GM21360 (cell line): ENCODE results near the gene TERT.

Experiments used
- ATAC-seq: cut with Tn5 transposase; IDR thresholded peaks from one replicate; pipeline ENCODE4 v1.9.1; 2021; ENCODE audit warnings: mild to moderate bottlenecking, moderate library complexity; ENCODE audit not compliant: unreplicated experiment

The TERT gene

DNA sequence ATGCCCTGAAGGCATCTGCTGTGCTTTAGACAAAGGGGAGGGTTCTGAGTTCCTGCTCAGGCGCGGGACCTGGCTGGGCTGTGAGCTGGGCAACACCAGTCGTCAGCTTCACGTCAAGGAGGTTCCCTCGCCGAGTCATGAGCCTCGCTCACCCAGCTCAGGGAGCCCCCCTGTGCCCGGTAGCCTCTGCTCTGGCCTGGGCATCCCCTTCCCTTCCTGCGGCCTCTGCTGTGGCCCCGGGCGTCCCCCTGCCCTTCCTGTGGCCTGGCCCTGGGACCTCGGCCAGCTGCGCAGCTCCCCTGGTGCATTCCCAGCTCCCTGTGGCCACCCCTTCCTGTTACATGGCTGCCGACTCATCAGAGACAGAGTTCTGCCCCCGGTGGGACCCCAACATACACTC lies 29.8 kb downstream of the TERT start:
- no peak for ATAC-seq

DNA sequence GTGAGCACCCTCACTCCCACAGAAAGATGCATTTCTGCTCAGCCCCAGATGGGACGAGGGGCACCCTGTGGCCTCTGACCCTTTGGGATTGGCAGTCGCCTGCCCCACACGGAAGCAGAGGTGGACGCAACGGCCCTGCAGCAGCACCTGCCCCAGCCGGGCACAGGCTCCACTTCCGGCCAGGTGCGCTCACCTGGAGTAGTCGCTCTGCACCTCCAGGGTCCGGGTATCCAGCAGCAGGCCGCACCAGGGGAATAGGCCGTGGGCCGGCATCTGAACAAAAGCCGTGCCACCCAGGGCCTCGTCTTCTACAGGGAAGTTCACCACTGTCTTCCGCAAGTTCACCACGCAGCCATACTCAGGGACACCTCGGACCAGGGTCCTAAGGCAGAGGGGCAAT lies 30.7 kb downstream of the TERT start:
- no peak for ATAC-seq

DNA sequence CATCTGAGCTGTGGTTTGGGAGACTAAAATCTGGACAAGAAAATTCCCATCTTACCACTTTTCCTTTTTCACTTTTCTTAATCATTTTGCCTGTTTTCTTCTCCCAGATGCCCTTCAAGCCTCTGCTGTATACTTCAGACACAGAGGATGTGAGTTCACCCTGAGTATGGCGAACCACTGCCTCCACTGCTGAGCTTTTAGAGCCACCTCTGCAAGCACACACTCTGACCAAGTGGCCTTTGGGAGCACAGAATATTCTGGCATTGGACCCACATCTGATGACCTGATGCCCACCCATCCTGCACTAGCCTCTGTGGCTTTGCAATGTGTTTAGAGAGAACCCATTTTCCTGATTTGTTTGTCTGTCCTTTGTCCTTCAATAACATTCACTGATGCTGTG lies 32.5 kb downstream of the TERT start:
- no peak for ATAC-seq

DNA sequence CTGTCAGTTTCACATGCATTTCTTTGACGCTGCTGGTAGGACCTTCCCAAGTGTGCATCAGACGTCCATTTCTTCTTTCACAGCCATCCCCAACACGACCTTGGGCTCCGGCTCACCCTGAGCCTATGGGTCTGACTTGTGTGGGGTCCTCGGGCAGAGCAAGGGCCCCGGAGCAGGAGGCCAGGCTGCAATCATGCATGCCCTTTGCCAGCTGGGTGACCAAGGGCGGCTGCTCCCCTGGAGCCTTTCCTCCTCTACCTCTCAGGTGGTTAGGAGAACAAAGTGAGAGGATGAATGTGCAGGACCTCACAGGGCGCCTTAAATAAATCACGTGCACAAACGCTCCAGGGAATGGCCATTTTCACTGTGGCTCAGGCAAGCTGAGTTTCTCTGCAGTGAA lies 33.2 kb downstream of the TERT start:
- no peak for ATAC-seq

DNA sequence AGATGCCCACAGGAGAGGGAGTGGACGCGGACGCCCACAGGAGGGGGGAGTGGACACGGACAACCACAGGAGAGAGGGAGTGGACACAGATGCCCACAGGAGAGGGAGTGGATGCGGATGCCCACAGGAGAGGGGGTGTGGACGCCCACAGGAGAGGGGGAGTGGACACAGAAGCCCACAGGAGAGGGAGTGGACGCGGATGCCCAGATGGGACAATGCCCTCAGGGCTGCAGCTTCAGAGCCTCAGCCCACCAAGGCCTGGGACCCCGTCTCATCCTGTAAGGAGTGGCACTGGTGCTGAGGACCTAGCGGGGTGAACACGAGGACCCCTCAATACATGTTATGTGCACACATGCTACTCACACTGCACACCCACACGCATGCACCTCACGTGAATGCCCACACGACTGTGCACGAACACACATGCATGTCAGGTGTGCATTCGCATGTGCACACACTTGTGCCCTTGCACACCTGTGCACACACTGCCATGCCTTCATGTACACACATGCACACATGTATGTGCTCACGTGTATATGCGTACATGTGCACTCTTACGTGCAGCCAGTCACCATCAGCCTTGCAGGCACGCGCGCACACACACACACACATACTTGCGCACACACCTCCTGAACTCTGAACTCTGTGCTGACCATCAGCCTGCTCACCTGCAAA lies 34.9 kb downstream of the TERT start:
- ATAC-seq, result no peak

DNA sequence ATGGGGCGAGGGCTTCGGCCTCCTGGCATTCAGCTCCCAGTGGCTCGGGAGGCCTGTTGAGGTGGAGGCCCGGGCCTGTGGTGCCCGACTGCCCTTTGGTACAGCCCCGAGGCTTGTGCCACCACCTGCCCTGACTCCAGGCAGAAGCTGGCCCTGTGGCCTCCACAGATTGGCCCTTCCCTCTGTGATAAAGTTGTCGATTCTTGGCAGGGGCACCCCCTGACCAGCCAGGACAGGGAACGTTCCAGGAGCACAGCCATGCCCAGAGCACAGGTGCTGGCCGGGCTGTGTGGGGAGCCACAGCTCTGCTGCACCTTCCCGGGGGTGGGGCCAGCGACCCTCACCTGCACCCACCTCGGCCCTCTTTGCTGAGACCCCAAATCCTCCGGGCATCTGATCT lies 37.0 kb downstream of the TERT start:
- no peak for ATAC-seq

DNA sequence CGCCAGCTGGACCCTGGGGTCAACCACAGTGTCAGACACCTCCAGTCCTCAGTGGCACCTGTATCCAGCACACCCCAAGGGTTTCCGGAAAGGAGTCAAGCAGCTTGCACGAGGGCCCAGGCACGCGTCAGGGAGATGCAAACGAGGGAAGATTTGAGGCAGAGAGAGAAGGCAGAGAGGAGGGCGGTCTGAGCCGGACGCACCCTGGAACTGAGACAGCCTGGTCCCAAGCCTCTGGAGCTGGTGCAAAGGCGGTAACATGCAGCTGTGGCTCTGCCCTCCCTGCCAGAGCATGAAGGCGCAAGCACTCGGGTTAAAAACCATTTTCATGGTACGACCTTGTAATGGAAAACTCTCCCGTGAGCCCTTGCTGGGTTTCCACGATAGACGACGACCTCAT lies 37.5 kb downstream of the TERT start:
- ATAC-seq, result no peak

DNA sequence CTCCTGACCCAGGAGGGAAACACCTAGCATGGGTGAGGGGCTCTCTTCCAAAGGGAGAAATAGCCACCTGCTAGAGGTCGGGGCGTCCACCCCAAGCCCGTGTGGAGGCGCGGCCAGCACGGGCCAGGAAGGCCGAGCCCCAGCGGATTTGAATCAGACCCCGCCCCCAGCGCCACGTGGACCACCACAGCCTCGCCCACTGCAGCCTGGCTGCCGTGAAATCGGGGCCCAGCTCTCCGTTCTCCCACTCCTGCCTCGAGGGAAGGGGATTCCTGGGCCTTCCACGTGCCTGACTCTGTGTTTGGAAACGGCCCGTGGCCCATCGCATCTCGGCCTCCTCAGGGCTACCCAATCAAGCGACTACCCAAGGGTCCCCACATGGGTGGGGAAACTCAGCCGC lies 38.1 kb downstream of the TERT start:
- no peak for ATAC-seq

DNA sequence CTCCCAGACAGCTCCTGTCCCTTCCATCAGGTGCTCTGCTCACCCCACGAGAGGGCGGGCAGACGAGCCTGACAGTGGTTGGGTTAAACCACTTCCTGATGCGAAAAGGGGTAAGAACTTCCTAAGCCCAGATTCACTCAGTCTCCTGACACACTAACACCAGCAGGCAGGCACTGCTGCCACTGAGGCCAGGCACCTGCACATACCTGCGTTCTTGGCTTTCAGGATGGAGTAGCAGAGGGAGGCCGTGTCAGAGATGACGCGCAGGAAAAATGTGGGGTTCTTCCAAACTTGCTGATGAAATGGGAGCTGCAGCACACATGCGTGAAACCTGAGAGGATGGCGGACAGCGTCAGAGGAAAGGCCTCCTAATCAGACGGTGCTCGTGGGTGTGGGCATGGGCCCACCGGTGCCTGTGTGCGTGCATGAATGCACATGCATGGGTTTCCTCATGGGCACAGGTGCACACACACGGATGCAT lies 39.7 kb downstream of the TERT start:
- ATAC-seq, result no peak

DNA sequence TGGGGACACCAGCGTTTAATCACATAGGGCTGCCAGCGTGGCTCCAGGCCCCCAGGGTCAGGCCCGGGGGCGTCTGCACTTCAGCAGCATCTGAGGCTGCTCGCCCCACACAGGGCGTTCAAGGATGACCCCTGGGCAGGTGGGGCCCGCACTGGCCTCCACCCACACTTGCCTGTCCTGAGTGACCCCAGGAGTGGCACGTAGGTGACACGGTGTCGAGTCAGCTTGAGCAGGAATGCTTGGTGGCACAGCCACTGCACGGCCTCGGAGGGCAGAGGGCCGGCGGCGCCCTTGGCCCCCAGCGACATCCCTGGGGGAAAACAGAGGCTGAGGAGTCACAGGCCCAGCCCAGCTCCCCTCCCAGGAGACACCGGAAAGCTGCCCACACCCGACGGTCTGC lies 40.7 kb downstream of the TERT start:
- no peak for ATAC-seq

DNA sequence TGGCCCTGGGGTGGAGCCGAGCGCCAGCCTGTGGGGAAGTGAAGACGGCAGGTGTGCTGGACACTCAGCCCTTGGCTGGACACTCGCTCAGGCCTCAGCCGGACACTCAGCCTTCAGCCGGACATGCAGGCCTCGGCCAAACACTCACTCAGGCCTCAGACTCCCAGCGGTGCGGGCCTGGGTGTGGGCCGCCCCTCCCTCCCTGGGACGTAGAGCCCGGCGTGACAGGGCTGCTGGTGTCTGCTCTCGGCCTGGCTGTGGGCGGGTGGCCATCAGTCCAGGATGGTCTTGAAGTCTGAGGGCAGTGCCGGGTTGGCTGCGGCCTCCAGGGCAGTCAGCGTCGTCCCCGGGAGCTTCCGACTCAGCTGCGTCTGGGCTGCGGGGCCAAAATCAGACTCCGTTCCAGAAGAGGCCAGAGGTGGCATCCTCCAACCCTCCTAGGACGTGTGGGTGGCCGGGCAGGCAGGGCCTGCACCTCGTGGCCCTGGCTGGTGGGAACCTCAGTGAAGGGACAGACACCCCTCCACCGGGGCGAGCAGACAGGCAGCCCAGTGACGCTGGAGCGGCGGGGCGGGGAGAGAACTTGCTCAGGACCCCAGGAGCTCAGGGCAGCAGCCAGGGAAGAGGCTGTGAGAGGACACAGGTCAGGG lies 41.3 kb downstream of the TERT start:
- no peak for ATAC-seq

DNA sequence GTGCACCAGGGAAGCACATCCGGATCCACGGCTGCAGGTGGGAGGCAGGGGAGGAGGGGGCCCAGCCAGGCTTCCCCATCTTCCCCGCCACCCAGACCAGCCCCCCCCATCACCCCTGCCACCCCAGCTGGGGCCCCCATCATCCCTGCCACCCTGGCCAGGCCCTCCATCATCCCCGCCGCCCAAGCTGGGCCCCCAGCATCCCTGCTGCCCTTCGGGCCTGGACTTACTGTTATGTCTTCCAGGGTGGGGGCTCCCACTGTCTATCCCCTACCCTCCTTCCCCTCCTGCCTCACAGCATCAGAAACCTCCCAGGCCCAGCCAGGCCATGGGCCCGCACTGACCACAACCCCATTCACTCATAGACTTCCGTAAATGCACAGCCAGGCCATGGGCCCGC lies 42.2 kb downstream of the TERT start:
- ATAC-seq, result no peak

DNA sequence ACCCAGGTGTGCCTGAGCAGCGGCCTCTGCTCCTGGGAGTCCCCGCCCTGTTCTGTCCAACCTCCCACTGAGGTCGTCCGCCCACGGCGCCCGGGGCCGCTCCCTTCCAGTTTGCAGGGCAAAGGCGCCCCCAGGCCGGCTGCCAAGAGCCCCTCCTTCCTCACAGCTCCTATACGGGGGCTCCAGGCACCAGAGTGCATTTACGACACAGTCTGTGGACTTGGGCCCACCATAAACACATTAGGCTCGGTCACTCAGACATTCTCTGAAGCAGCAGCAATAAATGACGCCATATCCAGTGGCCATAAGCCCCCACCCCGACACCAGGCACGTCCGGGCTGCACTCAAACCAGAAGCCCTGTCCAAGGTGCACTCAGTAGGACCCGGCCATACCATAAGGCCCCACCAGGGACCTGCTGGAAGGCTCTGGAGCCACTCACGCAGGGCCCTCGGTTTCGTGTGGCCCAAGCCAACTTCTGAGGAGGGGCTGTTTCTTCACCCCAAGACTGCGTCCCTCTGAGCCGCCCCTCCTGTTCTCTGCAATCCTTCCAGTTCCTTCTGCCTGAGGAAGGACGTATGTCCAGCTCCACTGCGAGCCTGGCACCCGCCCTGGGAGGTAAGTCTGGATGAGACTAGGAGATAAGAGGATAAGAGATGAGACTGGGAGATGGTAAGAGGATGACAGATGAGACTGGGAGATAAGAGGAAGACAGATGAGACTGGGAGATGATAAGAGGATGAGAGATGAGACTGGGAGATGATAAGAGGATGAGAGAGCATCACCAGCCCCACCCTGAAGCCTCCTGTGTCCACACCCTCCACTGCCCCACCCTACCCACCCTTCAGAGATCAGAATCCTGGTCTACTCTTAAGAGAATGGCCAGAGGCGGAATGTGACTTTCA lies 42.9 kb downstream of the TERT start:
- no peak for ATAC-seq

DNA sequence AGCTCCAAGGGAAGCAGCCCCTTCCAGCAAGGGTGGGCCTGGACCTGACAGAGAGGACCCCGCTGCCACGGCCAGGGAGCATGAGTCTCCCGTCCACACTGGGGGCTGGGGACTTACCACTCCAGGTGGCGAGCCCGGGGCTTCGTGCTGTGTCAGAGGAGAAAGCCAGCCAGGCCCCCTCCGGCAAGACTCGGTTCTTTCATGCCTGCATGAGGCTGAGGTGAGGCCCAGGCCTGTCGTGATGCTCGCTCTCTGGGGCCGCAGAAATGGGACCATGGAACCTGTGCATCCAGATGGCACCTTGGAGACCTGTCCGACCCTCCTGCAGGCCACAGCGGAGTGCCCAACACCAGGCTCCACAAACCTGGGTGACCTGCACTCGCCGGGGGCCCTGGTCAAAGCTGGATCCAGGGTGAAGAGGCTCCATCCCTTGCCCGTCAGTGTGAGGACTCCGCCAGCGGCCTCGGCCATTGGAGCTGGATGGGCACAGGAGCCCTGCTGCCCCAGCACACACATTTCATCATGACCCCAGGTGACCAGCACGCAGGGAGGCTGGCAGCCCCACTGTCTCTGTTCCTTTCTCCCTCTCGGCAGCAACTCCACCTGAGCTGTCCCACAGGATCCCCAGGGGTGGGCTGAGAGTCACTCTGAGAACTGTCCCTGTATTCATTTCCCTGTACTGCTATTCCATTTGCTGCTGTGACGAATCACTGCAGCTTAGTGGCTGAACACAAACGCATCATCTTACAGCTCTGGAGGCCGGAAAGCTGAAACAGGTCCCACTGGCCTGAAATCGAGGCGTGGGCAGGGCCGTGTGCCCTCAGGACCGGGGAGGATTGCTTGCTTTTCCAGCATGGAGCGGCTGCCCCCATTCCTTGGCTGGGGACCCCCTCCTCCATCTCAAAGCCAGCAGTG lies 45.2 kb downstream of the TERT start:
- ATAC-seq, result no peak

DNA sequence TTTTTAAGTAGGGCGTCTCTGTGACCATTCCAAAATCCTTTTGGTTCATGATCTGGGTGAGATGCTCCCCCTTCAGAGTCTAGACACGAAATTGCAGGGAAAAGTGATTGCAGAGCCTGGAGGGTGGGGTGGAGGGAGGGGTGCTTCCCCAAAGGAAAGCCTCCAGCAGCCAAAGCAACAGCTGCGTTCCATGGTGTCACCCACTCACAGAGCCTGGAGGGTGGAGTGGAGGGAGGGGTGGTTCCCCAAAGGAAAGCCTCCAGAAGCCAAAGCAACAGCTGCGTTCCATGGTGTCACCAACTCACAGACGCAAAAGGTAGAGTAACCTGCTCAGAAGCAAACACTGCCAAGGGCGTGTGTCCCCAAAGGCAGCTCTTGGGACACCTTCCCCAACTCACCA lies 47.1 kb downstream of the TERT start:
- ATAC-seq, result no peak

DNA sequence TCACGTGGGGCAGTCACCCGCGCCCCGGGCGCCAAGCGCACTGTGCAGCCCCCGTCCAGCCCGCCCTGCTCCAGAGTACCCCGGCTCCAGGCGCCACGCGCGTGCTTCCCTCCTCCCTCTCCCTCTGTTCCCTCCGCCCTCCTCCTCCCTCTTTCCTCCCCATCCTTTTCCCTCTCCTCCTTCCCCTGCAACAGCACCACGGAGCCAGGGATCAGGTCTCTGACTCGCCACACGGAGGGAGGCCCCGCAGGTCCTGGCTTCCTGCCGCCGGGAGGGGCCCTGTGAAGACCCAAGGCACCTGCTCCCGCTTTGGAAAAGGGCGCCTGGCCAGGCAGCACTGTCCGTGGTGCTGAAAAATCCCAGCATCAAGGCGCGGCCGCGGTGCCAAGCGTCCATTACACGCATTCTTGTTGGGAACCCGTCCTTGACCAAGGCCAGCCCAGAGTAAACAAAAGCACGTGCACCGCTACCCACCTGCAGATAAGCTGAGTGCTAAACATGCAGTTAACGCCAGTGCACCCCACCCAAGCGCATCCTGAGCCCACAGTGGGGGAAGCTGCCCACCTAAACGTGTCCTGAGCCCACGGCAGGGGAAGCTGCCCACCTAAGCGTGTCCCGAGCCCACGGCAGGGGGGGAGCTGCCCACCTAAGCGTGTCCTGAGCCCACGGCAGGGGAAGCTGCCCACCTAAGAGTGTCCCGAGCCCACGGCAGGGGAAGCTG lies 48.0 kb downstream of the TERT start:
- no peak for ATAC-seq

DNA sequence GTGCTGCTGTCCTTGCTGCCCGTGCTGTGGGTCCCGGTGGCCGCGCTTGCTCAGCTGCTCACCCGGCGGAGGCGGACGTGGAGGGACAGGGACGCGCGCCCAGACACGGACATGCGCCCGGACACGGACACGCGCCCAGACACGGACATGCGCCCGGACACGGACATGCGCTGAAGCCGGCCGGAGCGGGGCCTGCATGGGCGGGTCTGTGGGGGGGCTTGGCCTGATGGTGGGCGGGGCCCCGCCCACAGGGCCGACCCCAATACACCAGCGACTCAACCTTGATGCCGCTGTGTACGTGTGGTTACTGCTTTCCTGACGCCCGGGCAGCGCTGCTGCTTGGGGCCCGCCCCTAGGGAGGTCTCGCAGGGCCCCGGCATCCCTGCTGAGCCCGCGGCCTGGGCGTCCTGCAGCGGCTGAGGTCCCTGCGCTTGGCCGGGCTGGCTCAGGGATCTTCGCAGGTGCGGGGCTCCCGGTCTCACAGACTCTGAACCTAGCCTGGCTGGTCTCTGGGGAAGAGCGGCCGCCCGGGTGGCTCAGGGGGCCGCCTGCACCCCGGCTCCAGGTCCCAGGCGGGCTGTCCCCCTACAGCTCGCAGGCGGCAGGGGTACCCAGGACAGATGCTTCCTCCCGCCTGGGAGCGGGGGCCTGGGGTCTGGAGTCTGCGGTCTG lies 48.8 kb downstream of the TERT start:
- no peak for ATAC-seq

DNA sequence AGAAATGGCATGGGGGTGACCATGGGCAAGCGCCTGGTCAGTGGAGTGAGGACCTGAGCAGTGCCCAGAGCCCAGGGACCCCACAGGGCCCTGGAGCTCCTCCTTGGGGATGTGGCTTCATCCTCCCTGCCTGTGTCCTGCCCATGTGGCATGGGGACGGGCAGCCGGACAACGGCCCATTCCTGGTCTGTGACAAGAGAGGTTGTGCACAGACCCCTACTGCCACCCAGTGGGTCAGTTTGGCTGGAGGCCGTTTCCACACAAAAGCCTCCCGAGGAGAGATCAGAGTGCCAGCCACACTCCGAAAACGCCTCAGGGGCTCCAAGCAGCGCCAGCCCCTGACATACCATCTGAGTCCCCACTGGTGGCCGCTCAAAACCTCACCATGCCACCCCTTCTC lies 49.9 kb downstream of the TERT start:
- ATAC-seq, result no peak

DNA sequence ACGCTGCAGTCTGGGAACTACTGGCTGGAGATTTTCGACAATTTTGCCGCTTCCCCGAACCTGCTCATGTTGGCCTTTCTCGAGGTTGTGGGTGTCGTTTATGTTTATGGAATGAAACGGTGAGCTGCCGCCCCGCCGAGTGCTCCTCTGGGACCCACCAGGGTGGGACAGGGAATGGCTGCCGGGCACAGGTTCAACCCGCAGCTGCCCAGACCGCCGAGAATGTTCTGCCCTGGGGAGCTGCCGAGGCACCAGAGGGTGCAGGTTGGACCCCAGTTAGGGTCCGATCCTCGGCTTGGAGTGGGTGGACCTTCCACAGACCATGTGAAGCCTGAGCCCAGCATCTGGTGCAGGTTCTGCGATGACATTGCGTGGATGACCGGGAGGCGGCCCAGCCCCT lies 50.6 kb downstream of the TERT start:
- ATAC-seq, result no peak
